Astrocyte of the spinal cord (primary cell): Measurements from ENCODE around the gene TUBGCP2.
"Not testable (repeated sequence)": the region's sequence is repeated elsewhere in the genome, so short reads cannot be mapped to it uniquely, and the experiment has no call there.

Source experiments
- DNase-seq: peaks from one replicate; pipeline ENCODE4 v3.0.0; 2011; ENCODE audit warnings: low read depth, low spot score
- H3K4me3 ChIP-seq: 2 replicates; pipeline ENCODE4 v1.5.1; 2011; ENCODE audit warnings: low read depth, mild to moderate bottlenecking, low read length, moderate library complexity
- CTCF ChIP-seq: IDR thresholded peaks from 2 replicates; pipeline ENCODE4 v1.5.1; 2012; ENCODE audit warnings: low read depth, mild to moderate bottlenecking, low read length, inconsistent platforms
- in situ Hi-C: cut with HindIII; loops from 2 replicates; pipeline ENCODE4 v1.10.0; 2017; ENCODE audit warnings: low sequenced_read_pairs

TUBGCP2 gene

GRCh38 chr10:133235932-133236331 lies 72.7 kb downstream of the TUBGCP2 start:
- in situ Hi-C loops: no loop called here
- no peak for DNase-seq
- no peak for TF ChIP-seq CTCF
- no peak overlapping the region for H3K4me3 ChIP-seq

- no peak for TF ChIP-seq CTCF
- DNase-seq: no peak
- H3K4me3 ChIP-seq: no peak overlapping the region
- in situ Hi-C loops: no loop called here
Measured at GRCh38 chr10:133235265-133235855, 73.3 kb downstream of the TUBGCP2 start.

- H3K4me3 ChIP-seq, DNase-seq, in situ Hi-C loops: not testable (repeated sequence)
Measured at GRCh38 chr10:133234796-133235195, 73.9 kb downstream of the TUBGCP2 start.

GRCh38 chr10:133231946-133232574 lies 76.6 kb downstream of the TUBGCP2 start:
- H3K4me3 ChIP-seq: no peak overlapping the region
- TF ChIP-seq CTCF: no peak
- in situ Hi-C loops: no loop called here

GRCh38 chr10:133231244-133231945 lies 77.3 kb downstream of the TUBGCP2 start:
- DNase-seq: no peak
- in situ Hi-C loops: no loop called here
- H3K4me3 ChIP-seq: no peak overlapping the region
- TF ChIP-seq CTCF: no peak

More at GRCh38 chr10:133231946-133232574, 76.6 kb downstream of the TUBGCP2 start:
- no peak for DNase-seq

GRCh38 chr10:133230387-133231195 lies 78.1 kb downstream of the TUBGCP2 start:
- no peak for DNase-seq
- in situ Hi-C loops: no loop called here
- no peak overlapping the region for H3K4me3 ChIP-seq
- no peak for TF ChIP-seq CTCF
